Type B pancreatic cell (in vitro differentiated cells): ENCODE measurements around the gene C1QTNF4. TPM values are rescaled to one million over a fixed set of nuclear protein-coding genes. Genes with fewer than 3 reads are reported as not detected.

Experiments used
- DNase-seq: peaks from one replicate; pipeline ENCODE4 v3.0.0; 2021; ENCODE audit warnings: mixed read lengths; ENCODE audit not compliant: unreplicated experiment; ENCODE audit errors: extremely low spot score
- H3K27ac Mint-ChIP-seq: 2 replicates; pipeline ENCODE4 v1.8.0; 2021; ENCODE audit warnings: mild to moderate bottlenecking, mixed read lengths
- H3K27me3 Mint-ChIP-seq: 2 replicates; pipeline ENCODE4 v1.8.0; 2021; ENCODE audit warnings: mixed read lengths
- H3K36me3 Mint-ChIP-seq: 2 replicates; pipeline ENCODE4 v1.8.0; 2021; ENCODE audit warnings: mixed read lengths
- H3K4me1 Mint-ChIP-seq: one replicate; pipeline ENCODE4 v1.8.0; 2021; ENCODE audit warnings: mixed read lengths; ENCODE audit not compliant: unreplicated experiment
- H3K4me3 Mint-ChIP-seq: 2 replicates; pipeline ENCODE4 v1.8.0; 2021; ENCODE audit warnings: mild to moderate bottlenecking, mixed read lengths
- H3K9me3 Mint-ChIP-seq: 2 replicates; pipeline ENCODE4 v1.8.0; 2021; ENCODE audit warnings: mixed read lengths
- total RNA-seq: library from RNA; stranded (reverse); gene quantifications from 2 replicates; pipeline ENCODE4 v1.2.1, GENCODE V29; 2021; ENCODE audit warnings: low replicate concordance
- TF ChIP-seq, protein P1 (sequence below): fragments of 200-600 bp; sonication (generic); conservative IDR thresholded peaks from 2 replicates; pipeline ENCODE4 v1.5.0; 2021; ENCODE audit warnings: antibody characterized with exemption, mild to moderate bottlenecking

C1QTNF4 gene
- total RNA-seq, 1 donor from 2014 or later = 11.7 TPM

GRCh38 chr11:47615249-47615648 is 21.0 kb upstream of the C1QTNF4 start:
- peaks cover 4% of the 10 kb centered on the region for H3K36me3 Mint-ChIP-seq
- H3K27ac Mint-ChIP-seq = no peak overlapping the region
- no peaks in the 10 kb centered on the region for H3K9me3 Mint-ChIP-seq
- no peak for DNase-seq
- H3K27me3 Mint-ChIP-seq = no peaks in the 10 kb centered on the region
- peaks cover 7% of the 10 kb centered on the region for H3K4me1 Mint-ChIP-seq
- TF ChIP-seq, protein P1, sequence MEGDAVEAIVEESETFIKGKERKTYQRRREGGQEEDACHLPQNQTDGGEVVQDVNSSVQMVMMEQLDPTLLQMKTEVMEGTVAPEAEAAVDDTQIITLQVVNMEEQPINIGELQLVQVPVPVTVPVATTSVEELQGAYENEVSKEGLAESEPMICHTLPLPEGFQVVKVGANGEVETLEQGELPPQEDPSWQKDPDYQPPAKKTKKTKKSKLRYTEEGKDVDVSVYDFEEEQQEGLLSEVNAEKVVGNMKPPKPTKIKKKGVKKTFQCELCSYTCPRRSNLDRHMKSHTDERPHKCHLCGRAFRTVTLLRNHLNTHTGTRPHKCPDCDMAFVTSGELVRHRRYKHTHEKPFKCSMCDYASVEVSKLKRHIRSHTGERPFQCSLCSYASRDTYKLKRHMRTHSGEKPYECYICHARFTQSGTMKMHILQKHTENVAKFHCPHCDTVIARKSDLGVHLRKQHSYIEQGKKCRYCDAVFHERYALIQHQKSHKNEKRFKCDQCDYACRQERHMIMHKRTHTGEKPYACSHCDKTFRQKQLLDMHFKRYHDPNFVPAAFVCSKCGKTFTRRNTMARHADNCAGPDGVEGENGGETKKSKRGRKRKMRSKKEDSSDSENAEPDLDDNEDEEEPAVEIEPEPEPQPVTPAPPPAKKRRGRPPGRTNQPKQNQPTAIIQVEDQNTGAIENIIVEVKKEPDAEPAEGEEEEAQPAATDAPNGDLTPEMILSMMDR = no peak
- no peak overlapping the region for H3K4me3 Mint-ChIP-seq

DNA sequence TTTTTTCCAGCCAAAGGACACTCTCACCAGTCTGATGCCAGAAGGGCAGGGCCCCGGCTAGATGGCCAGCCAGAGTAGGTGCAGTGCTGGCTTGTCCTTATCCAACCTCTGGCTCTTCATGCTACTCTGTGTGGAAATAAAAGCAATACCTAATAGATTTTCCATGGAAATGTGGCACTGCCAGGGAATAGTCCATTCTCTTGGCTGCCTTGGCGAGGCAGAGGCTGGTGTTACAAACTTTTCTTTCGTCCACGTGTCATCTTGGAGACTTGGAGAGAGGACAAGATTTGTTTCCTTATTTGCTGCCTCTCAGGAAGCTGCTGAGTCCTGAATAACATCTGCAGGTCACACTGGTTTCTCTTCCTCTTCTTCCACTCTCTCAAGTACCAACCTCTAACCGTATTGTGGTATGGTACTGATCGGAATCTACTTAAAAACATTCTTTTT is 17.2 kb upstream of the C1QTNF4 start:
- Mint-ChIP-seq H3K36me3 (no peaks in the 10 kb centered on the region), H3K9me3 (no peaks in the 10 kb centered on the region), H3K4me1 (peaks cover 19% of the 10 kb centered on the region), H3K27me3 (no peaks in the 10 kb centered on the region), H3K4me3 (no peak overlapping the region), H3K27ac (no peak overlapping the region)
- TF ChIP-seq, protein P1 = no peak
- DNase-seq = no peak

- no peak overlapping the region for H3K4me3 Mint-ChIP-seq
- TF ChIP-seq, protein P1 = no peak
- no peak for DNase-seq
- H3K9me3 Mint-ChIP-seq = no peaks in the 10 kb centered on the region
- no peak overlapping the region for H3K27ac Mint-ChIP-seq
- H3K4me1 Mint-ChIP-seq = peaks cover 23% of the 10 kb centered on the region
- H3K27me3 Mint-ChIP-seq = no peaks in the 10 kb centered on the region
- no peaks in the 10 kb centered on the region for H3K36me3 Mint-ChIP-seq
Observed at GRCh38 chr11:47609675-47610074, 15.5 kb upstream of the C1QTNF4 start.

- Mint-ChIP-seq H3K4me1 (peaks cover 23% of the 10 kb centered on the region), H3K4me3 (no peak overlapping the region), H3K36me3 (no peaks in the 10 kb centered on the region), H3K9me3 (no peaks in the 10 kb centered on the region), H3K27ac (no peak overlapping the region), H3K27me3 (no peaks in the 10 kb centered on the region)
- TF ChIP-seq, protein P1 = no peak
- no peak for DNase-seq
Observed at GRCh38 chr11:47607380-47607779, 13.2 kb upstream of the C1QTNF4 start.

GRCh38 chr11:47606731-47607130 is 12.5 kb upstream of the C1QTNF4 start:
- no peaks in the 10 kb centered on the region for H3K36me3 Mint-ChIP-seq
- H3K27me3 Mint-ChIP-seq = no peaks in the 10 kb centered on the region
- no peaks in the 10 kb centered on the region for H3K9me3 Mint-ChIP-seq
- H3K27ac Mint-ChIP-seq = no peak overlapping the region
- TF ChIP-seq, protein P1 = no peak
- no peak overlapping the region for H3K4me3 Mint-ChIP-seq
- peaks cover 23% of the 10 kb centered on the region for H3K4me1 Mint-ChIP-seq
- DNase-seq = no peak

DNA sequence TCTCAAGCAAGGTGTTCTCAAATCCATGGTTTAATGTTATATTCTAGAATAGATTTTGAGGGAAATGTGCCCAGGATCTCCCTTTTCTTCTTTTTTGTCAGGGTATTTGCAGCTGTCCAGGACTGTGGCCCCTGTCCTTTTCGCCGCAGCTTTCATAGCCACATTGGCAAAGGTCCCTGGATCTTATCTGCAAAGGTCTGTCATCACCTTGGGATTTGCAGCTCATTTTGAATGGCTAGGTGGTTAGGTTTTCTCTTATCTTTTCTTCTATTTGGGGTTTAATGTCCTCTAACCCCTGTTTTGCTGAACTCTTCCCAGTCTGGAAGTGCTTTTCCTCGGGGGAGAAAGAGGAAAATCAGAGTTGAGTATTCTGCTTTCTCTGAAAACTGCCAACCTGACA is 11.7 kb upstream of the C1QTNF4 start:
- no peak overlapping the region for H3K27ac Mint-ChIP-seq
- H3K27me3 Mint-ChIP-seq = no peaks in the 10 kb centered on the region
- TF ChIP-seq, protein P1 = no peak

More for the DNA sequence above, 11.7 kb upstream of the C1QTNF4 start:
- Mint-ChIP-seq H3K4me3 (no peak overlapping the region), H3K36me3 (no peaks in the 10 kb centered on the region), H3K4me1 (peaks cover 19% of the 10 kb centered on the region), H3K9me3 (no peaks in the 10 kb centered on the region)
- DNase-seq = no peak
